GM20000 (cell line): ENCODE data around the gene PTGS2.
"Not testable (repeated sequence)": the region's sequence is repeated elsewhere in the genome, so short reads cannot be mapped to it uniquely, and the experiment has no call there.

Source experiments
- DNase-seq: peaks from one replicate; pipeline ENCODE4 v3.0.0; 2012; ENCODE audit warnings: low spot score
- CTCF ChIP-seq: IDR thresholded peaks from 2 replicates; pipeline ENCODE4 v1.5.1; 2012; ENCODE audit warnings: mild to moderate bottlenecking, control low read depth; ENCODE audit errors: extremely low read depth, missing control alignments

Gene PTGS2

GRCh38 chr1:186670297-186671135 lies 9.7 kb downstream of the PTGS2 start:
- no peak for TF ChIP-seq CTCF
- no peak for DNase-seq

- DNase-seq, result not testable (repeated sequence)
These were observed 10.4 kb downstream of the PTGS2 start for GRCh38 chr1:186669784-186670183.

- not testable (repeated sequence) for DNase-seq
These were observed 16.0 kb downstream of the PTGS2 start for GRCh38 chr1:186664217-186664616.

GRCh38 chr1:186662752-186663151 lies 17.5 kb downstream of the PTGS2 start:
- TF ChIP-seq CTCF, result no peak
- DNase-seq, result no peak

GRCh38 chr1:186659890-186660341 lies 20.3 kb downstream of the PTGS2 start:
- DNase-seq, result no peak
- no peak for TF ChIP-seq CTCF

- no peak for TF ChIP-seq CTCF
- DNase-seq, result no peak
These were observed 21.2 kb downstream of the PTGS2 start for GRCh38 chr1:186658999-186659398.

- TF ChIP-seq CTCF, result no peak
These were observed 22.7 kb downstream of the PTGS2 start for GRCh38 chr1:186657481-186657880.

GRCh38 chr1:186655876-186656275 lies 24.3 kb downstream of the PTGS2 start:
- no peak for DNase-seq
- TF ChIP-seq CTCF, result no peak

More at GRCh38 chr1:186657481-186657880, 22.7 kb downstream of the PTGS2 start:
- DNase-seq, result no peak
